Subcutaneous adipose tissue (tissue), 4 donors: ENCODE measurements around the gene UBE2L3. TPM values are rescaled to one million over a fixed set of nuclear protein-coding genes. Genes with fewer than 3 reads are reported as not detected.

Source experiments
- total RNA-seq, 4 donors: library from RNA; depleted of rRNA; stranded (reverse); fragments of >200 nt; gene quantifications; one replicate each; pipeline ENCODE4 v1.1.0, GENCODE V29; 2016
- TF ChIP-seq, protein P1 (sequence below): fragments of 450-650 bp; IDR thresholded peaks from one replicate; pipeline ENCODE4 v1.5.1; 2016; ENCODE audit warnings: low read depth, mild to moderate bottlenecking, control low read depth, antibody characterized with exemption, moderate library complexity

The UBE2L3 gene
- total RNA-seq, 4 donors from 2014 or later = 28.4 to 58.7 (median 31.9) TPM

DNA sequence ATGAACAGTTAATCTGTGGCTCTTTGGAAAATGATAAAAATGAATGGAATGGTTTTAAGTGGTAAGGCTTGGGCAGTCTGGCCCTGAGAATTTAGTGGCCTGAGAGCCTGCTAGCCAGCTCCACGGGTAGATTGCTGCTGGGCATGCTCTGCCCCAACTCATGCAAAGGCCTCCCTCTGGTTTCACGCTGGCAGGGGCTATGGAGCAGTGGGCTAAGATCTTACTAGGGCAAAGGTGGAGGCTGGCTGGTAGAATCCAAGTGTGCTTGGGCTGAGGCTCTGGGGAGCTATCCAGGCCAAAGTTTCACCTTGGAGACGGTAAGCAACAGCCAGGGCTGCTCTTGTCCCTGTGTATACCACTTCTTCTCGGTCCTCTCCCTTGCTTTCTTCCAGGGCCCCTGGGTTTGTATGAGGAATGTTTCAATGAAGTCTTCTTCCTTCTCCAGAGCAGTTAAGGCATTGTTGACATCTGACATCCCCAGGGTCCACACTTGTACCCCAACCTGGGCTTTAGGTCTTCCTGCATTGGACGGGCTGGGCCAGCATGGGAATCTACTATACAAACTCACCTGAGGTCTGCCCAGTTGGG is 27.4 kb downstream of the UBE2L3 start:
- TF ChIP-seq, protein P1, sequence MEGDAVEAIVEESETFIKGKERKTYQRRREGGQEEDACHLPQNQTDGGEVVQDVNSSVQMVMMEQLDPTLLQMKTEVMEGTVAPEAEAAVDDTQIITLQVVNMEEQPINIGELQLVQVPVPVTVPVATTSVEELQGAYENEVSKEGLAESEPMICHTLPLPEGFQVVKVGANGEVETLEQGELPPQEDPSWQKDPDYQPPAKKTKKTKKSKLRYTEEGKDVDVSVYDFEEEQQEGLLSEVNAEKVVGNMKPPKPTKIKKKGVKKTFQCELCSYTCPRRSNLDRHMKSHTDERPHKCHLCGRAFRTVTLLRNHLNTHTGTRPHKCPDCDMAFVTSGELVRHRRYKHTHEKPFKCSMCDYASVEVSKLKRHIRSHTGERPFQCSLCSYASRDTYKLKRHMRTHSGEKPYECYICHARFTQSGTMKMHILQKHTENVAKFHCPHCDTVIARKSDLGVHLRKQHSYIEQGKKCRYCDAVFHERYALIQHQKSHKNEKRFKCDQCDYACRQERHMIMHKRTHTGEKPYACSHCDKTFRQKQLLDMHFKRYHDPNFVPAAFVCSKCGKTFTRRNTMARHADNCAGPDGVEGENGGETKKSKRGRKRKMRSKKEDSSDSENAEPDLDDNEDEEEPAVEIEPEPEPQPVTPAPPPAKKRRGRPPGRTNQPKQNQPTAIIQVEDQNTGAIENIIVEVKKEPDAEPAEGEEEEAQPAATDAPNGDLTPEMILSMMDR = no peak

DNA sequence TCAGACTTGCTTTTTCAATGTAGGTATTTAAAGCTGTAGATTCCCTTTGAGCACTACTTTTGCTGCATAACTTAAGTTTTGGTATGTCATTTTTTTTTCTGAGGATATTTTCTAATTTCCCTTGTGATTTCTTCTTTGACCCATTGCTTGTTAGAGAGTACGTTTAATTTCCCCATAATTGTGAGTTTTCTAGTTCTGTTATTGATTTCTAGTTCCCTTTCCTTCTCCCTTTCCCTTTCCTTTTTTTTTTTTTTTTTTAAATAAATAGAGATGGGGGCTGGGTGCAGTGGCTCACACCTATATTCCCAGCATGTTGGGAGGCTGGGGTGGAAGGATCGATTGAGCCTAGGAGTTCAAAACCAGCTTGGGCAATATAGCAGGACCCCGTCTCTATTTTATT is 30.8 kb downstream of the UBE2L3 start:
- TF ChIP-seq, protein P1 = no peak

DNA sequence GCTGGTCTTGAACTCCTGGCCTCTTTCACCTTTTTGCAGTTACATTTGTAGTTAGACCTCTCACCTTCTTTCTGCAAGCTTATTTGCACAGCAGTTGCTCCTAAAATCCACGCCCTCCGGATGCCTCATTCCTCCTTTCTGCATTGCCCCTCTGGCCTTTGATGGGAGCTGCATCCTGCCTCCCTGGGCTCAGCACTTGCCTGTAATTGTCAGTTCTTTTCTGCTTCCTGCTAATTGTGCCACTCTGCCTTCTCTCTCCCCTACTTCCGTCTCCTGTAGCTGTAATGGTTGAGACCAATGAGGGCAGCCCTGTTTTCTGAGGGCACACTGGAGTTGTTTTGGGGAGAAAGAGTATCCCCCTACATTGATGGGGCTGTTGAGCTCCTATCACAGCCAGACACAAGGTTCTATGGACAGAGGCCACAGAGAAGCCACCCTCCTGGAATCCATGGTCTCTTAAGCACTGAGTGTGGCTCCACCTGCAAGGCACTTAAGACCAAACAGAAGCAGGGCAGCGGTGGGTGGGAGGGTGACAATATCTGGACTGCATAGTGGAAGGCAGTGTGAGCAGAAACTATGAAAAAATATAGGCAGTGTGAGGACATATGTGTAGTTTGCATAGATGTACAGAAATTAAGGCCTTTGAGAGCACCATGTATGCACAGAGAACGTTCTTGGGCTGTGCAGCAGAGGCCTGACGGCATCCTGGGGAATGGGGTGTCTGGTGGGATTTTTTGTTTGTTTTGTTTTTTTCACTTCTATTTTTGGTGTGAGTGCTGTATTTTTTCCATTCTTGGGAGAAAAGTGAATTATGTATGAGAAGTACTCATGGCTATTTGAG is 31.8 kb downstream of the UBE2L3 start:
- TF ChIP-seq, protein P1 = no peak

DNA sequence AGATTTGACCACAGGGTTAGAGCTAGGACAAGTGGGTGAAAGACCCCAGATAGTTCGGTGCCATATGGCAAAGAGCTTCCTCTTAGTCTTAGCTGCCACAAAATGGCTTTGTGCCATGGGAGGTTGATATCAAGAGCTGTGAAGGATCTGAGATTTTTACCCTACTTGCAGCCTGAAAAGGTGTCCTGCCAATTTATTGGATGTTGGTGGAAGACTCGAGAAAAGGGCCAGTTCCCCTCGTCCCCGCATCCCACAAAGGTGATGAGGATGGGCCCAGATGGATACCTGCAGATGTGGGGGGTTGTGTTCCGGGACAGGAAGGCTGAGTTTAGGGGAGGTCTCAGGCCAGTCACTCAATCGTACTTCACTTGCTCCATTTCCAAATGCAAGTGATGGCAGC is 35.1 kb downstream of the UBE2L3 start:
- TF ChIP-seq, protein P1 = no peak

DNA sequence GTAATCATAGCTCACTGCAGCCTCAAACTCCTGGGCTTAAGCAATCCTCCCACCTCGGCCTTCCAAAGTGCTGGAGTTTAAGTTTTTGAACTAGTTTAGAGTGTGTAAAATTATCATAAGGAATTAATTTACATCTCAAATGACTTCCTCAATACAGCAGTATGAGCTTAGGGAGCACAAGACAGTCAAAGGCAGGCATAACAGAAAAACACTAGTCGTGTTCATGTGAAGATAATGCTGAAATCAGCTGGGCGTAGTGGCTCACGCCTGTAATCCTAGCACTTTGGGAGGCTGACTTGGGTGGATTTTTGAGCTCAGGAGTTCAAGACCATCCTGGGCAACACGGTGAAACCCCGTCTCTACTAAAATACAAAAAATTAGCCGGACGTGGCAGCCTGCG is 36.5 kb downstream of the UBE2L3 start:
- TF ChIP-seq, protein P1 = no peak

DNA sequence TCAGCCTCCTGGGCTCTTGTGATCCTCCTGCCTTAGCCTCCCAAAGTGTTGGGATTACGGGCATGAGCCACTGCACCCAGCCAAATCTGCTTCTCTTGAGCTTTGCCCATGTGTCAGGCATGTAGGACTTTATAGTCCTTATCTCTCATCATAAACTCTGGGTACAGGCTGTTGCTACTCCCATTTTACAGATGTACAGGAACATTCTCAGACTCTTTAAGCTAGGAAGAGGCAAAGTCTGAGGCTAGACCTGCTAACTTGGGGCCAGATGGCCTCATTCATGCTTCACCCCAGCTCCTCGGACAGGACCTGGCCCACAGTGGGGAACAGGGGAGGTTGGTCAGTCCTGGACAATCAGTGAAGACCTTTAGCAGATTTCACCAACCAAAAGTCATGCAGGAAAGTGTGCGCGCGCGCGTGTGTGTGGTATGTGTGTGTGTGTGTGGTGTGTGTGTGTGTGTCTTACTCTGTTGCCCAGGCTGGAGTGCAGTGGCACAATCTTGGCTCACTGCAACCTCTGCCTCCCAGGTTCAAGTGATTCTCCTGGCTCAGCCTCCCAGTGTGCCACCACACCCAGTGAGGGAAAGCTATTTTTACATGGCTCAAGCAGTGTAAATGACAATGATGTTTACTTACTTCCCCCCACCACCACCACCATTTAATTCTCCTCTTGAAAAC is 38.5 kb downstream of the UBE2L3 start:
- TF ChIP-seq, protein P1 = no peak

DNA sequence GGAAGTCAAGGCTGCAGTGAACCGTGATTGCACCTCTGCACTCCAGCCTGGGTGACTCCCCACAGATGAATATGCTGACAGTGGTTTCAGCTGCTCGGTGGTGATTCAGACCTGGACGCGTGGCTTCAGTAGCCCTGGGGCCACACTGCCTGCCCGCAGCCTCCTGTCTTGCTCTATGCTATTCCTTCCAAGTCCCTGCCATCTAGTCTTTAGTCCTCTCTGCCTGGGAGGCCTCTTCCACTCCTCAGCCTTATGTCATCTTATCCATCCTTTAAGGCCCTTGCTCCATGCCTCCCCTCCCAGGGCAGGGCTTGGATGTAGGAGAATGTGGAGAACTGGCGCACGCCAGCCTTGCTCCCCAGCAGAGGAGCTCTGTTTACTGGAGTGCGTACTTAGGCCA is 39.3 kb downstream of the UBE2L3 start:
- TF ChIP-seq, protein P1 = no peak
